HepG2 (cell line): ENCODE results near the gene CELSR2. TPM values are rescaled to one million over a fixed set of nuclear protein-coding genes. Genes with fewer than 3 reads are reported as not detected.

Source experiments
- EP300 ChIP-seq, 3 experiments: sonication (generic) in 1 of 3; formaldehyde crosslinking in 1 of 3; IDR thresholded peaks; 2 replicates each; pipeline versions ENCODE4 v1.5.1 to v1.6.1; 2011 to 2020; ENCODE audit warnings: low read depth in 2 of 3, low read length in 2 of 3, borderline replicate concordance in 1 of 3, improper control_type of control experiment in 1 of 3, mild to moderate bottlenecking in 1 of 3, missing genetic modification reagents in 1 of 3, moderate library complexity in 1 of 3
- FOSL2 ChIP-seq: sonication (generic); formaldehyde crosslinking; IDR thresholded peaks from 2 replicates; pipeline ENCODE4 v1.4.0; 2020; ENCODE audit warnings: missing genetic modification reagents
- NFIB ChIP-seq: sonication (generic); formaldehyde crosslinking; IDR thresholded peaks from 2 replicates; pipeline ENCODE4 v1.9.0; 2021; ENCODE audit warnings: missing genetic modification reagents, mild to moderate bottlenecking, borderline replicate concordance
- PHF5A ChIP-seq: IDR thresholded peaks from one replicate; pipeline ENCODE4 v1.6.1; 2018; ENCODE audit warnings: low read depth, missing genetic modification reagents; ENCODE audit not compliant: unreplicated experiment
- PITX1 ChIP-seq: sonication (generic); formaldehyde crosslinking; IDR thresholded peaks from 2 replicates; pipeline ENCODE4 v1.5.1; 2020; ENCODE audit warnings: mild to moderate bottlenecking, missing genetic modification reagents
- PTBP1 ChIP-seq: fragments of 200-400 bp; formaldehyde crosslinking; IDR thresholded peaks from 2 replicates; pipeline ENCODE4 v1.6.1; 2018; ENCODE audit warnings: low read length, low read depth; ENCODE audit not compliant: poor library complexity, severe bottlenecking
- SAP130 ChIP-seq: IDR thresholded peaks from 2 replicates; pipeline ENCODE4 v1.6.1; 2016; ENCODE audit warnings: low read depth
- SRSF1 ChIP-seq: fragments of 200-400 bp; formaldehyde crosslinking; optimal IDR thresholded peaks from 2 replicates; pipeline ENCODE3; 2017; ENCODE audit warnings: mild to moderate bottlenecking, low read depth, low read length, moderate library complexity
- ZBTB26 ChIP-seq: IDR thresholded peaks from 2 replicates; pipeline ENCODE4 v1.6.1; 2016; ENCODE audit warnings: missing compliant biosample characterization, missing genetic modification reagents, borderline replicate concordance
- ZFY ChIP-seq: sonication (generic); formaldehyde crosslinking; IDR thresholded peaks from 2 replicates; pipeline ENCODE4 v1.4.0; 2020; ENCODE audit warnings: missing genetic modification reagents
- ZNF280D ChIP-seq: sonication (generic); formaldehyde crosslinking; IDR thresholded peaks from 2 replicates; pipeline ENCODE4 v1.5.1; 2020; ENCODE audit warnings: mild to moderate bottlenecking, missing genetic modification reagents
- ZNF281 ChIP-seq: sonication (generic); formaldehyde crosslinking; IDR thresholded peaks from 2 replicates; pipeline ENCODE4 v1.4.0; 2020; ENCODE audit warnings: missing genetic modification reagents, borderline replicate concordance
- ZNF614 ChIP-seq: IDR thresholded peaks from 2 replicates; pipeline ENCODE4 v1.6.1; 2018; ENCODE audit warnings: missing biosample characterization, missing genetic modification reagents, inconsistent platforms, borderline replicate concordance
- ZNF672 ChIP-seq: sonication (generic); formaldehyde crosslinking; IDR thresholded peaks from 2 replicates; pipeline ENCODE4 v1.8.1; 2022; ENCODE audit warnings: missing genetic modification reagents
- polyA plus RNA-seq, 8 experiments: library from polyadenylated mRNA; depleted of rRNA in 3 of 8; stranded (reverse) in 7 of 8; unstranded in 1 of 8; fragments of >200 nt; fragmentation: Illumina TruSeq in 4 of 8; extraction: Trizol in 4 of 8; gene quantifications; 2 replicates each; pipeline versions ENCODE4 v1.2.1 to v1.2.3, GENCODE V29; 2011 to 2016; ENCODE audit warnings: low read depth in 4 of 8, missing spikeins in 1 of 8, mixed read lengths in 1 of 8; ENCODE audit not compliant: insufficient read depth in 1 of 8
- total RNA-seq, 5 experiments: library from RNA; depleted of rRNA; stranded (reverse); fragments of >200 nt; fragmentation: Illumina TruSeq; extraction: Trizol; gene quantifications; 2 replicates each; pipeline ENCODE4 v1.2.3, GENCODE V29; 2016; ENCODE audit warnings: low read depth in 1 of 5
- TF ChIP-seq, protein P1 (sequence below): sonication (generic); formaldehyde crosslinking; IDR thresholded peaks from 2 replicates; pipeline ENCODE4 v1.5.0; 2020; ENCODE audit warnings: missing genetic modification reagents
- TF ChIP-seq, protein P2 (sequence below): IDR thresholded peaks from 2 replicates; pipeline ENCODE4 v1.6.1; 2012; ENCODE audit warnings: inconsistent platforms

The CELSR2 gene
- total and polyA plus RNA-seq, 2 of the 13 experiments (the other 11 are each of a cell fraction or from before 2014, with no cell fraction given), result 4.0 to 6.6 TPM

- TF ChIP-seq ZNF280D (CRISPR knock-in tag) (0 out of 2 replicates have a peak, but pooled peaks have one; percentile 48), PHF5A (CRISPR knock-in tag) (peak; percentile 47), SRSF1 (peak; percentile 93), ZNF672 (no peak), ZBTB26 (no peak), ZNF614 (CRISPR knock-in tag) (peak; percentile 78; the same call in 1 of the 2 replicates), NFIB (no peak), EP300 (IDR thresholded peaks at IDR 0.05; ENCODE audit: low read depth in 2 of 2, low read length in 2 of 2) (0 out of 4 replicates have a peak, but pooled peaks of 1 of the 2 experiments have one; percentile 10), EP300 (CRISPR knock-in tag; IDR thresholded peaks at IDR 0.05; ENCODE audit: borderline replicate concordance) (no peak; the same call in 1 of the 2 replicates), ZNF281 (CRISPR knock-in tag) (peak; percentile 74; the same call in 1 of the 2 replicates), PTBP1 (no peak), SAP130 (peak; percentile 90), FOSL2 (CRISPR knock-in tag) (0 out of 2 replicates have a peak, but pooled peaks have one; percentile 36), ZFY (CRISPR knock-in tag) (peak; percentile 72), PITX1 (CRISPR knock-in tag) (peak; percentile 46; the same call in 1 of the 2 replicates)
- TF ChIP-seq, protein P1, sequence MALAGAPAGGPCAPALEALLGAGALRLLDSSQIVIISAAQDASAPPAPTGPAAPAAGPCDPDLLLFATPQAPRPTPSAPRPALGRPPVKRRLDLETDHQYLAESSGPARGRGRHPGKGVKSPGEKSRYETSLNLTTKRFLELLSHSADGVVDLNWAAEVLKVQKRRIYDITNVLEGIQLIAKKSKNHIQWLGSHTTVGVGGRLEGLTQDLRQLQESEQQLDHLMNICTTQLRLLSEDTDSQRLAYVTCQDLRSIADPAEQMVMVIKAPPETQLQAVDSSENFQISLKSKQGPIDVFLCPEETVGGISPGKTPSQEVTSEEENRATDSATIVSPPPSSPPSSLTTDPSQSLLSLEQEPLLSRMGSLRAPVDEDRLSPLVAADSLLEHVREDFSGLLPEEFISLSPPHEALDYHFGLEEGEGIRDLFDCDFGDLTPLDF, result 0 out of 2 replicates have a peak, but pooled peaks have one; percentile 46
- TF ChIP-seq, protein P2, sequence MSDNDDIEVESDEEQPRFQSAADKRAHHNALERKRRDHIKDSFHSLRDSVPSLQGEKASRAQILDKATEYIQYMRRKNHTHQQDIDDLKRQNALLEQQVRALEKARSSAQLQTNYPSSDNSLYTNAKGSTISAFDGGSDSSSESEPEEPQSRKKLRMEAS, result peak; percentile 85
These were observed 33.8 kb downstream of the CELSR2 start, which contains the start of gene PSRC1 (continued) for GRCh38 chr1:109282952-109283747.
